NCI-H1105 (cell line): ENCODE results near the gene NOL3.

Experiments used
- DNase-seq: peaks from one replicate; lab custom pipeline; 2025; lab: John Stamatoyannopoulos, UW

Gene NOL3

DNA sequence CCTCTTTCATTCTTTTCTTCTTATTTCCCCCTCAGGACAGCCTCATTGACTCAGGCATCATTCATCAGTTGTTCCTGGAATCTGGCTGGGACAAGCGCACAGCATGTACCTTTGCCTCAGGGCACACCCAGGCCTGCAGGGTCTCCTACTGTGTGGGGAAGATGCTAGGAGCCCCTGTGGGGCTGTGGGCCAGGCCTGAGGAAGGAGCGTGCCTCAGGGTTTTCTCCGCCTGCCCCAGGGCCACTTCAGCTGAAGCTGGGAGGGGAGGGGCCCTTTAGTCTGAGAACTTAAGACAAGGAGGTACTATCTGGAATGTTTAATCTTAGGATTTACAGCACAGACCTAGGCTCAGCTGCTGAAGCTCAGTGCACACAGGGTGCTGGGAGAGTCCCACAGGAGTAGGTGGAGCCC lies 36.5 kb downstream of the NOL3 start:
- DNase-seq, result no peak

DNA sequence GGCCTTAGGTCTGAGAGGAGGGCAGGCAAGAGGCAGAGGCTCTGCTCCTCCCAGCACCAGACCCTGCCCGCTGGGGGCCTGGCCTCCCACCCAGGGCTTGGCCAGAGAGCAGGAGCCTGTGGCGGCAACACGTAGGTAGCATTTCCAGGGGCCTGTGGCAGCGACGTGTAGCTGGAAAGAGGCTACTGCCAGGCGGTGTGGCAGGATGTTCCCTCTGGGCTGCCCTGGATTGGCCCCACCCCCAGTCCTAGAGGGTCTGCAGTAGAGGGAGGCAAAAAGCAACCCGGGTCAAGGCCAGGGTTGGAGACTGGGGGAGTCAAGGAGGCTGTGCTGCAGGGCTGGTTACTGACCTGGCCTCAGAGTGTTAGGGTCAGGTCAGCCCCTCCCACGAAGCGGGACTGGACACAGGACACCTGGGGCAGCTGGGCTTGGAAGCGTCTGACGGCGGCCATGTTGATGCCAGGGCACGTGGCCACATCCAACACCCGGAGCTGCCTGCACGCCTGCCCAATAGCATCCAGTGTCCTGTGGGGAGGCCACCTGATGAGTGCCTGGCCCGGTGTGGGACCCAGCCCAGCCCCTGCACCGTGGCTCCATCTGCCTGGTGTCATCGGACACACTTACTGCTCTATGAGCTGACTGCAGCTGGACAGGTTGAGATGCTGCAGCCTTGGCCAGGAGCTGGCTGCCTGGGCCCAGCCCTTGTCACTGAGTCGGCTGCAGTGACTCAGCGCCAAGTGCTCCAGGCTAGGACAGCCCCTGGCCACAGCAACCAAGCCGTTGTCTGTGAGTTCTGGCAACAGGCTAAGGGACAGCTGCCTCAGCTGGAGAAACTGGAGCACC lies 37.1 kb downstream of the NOL3 start:
- no peak for DNase-seq

DNA sequence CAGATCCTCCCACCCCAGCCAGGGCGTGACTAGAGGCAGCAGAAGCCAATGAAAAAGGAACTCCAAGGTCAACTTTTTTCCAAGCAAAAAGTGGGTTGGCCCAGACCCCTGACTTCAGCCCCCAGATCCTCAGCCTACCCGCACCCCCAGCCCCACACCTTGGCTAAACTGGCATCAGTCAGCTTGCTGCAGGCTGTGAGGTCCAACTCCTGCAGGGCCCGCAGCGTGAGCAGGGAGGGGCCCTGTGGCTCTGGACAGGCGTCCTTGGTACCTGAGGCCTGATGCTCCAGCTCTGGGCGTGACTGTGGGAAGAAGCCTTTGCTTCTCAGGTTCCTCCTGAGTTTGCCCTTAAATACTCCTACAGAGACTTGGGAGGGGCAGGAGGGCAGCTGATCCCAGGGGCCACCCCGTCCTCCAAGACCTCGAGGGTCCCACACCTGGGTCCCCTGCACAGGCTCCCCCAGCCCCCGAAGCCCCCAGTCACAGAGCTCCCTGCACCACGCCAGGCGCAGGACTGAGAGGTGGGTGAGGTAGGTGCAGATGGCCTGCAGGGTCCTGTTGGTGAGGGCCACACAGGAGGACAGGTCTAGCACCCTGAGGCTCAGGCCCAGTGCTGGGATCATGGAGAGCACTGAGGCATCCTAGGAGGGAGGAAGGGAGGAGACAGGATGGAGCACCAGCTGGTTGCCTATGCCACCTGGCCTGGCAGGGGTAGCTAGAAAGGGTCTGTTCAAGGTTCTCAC lies 38.0 kb downstream of the NOL3 start:
- DNase-seq, result no peak

DNA sequence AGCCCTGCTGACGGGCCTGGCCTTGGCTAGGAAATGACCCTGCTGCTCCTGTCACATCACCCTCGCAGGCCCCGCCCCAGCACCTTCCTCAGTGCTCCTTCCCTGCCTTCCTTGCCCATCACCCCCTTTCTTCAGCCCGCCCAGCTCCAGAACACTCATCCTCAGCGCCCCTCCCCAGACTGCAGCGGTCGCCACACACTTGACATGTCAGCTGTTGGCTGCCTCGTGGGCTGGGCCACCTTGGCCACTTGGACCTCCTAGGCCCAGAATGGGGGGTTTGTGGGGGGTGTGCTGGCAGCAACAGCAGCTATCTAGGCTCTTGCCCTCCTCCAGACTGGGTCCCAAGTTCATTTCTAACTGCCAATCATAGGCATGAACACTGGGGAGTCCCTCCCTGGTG lies 39.2 kb downstream of the NOL3 start:
- no peak for DNase-seq

DNA sequence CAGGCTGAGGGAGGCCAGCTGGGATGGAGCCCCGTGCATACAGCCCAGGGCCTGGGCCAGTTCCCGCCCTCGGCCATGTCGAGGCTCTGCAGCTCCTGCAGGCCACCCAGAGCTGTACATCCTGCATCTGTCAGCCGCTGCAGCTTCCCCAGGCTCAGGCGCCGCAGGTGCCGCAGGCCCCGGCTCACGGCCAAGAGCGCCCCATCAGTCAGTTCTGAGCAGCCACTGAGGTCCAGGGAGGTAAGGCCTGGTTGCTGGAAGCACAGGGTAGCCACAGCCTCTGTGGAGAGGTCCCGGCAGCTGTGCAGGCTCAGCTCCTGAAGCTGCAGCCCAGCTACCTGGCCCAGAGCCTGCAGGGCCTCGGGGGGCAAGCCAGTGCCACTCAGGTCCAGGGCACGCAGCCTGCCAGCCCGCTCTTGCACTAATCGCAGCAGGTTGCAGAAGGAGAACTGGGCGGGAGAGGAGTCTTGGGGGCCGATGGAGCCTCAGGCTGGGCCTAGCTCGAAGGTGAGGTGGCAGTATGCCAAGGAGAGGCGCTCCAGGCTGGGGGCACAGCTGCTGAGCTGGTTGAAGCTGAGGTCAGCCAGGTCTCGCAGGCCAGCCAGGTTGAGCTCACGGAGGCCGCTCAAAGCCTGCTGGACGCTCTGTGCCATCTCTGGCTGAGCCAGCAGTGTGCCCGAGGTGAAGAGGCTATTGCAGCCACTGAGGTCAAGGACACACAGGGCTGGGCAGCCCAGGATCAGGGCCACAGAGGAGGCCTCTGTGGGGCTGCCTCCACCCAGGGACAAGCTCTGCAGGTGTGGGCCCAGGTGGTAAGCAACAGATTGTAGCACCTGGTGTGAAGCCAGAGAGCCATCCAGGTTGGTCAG lies 40.0 kb downstream of the NOL3 start:
- DNase-seq, result no peak

DNA sequence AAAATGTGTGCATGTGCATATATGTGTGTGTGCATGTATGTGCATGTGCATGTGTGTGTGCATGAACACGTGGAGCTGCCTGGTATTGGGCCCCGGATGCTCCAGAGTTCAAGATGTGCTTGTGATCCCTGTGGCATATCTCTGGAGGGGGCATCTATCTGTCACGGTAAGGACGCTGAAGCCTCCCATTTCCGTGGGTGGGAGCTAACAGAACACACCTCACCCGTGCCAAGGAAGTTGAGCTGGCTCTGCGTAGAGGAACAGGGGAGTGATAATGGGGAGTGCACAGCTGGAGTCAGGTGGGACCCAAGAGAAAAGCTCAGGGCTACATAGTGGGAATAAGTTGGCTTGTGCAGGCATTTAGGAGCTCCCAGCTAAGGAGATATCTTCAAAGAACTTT lies 41.3 kb downstream of the NOL3 start:
- no peak for DNase-seq

DNA sequence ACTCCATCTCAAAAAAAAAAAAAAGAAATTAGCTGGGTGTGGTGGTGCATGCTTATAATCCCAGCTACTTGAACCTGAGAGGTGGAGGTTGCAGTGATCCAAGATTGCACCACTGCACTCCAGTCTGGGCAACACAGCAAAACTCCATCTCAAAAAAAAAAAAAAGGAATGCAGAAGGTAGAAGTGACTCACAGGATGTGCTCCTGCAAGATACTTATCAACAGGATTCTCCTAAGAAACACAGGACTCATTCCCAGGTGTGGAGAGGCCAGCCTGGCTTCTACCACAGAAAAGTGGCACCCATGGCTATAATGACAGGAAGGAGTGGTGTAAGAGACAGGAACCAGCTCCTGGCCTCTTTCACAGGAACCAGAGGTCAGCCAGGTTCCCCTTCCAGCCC lies 42.4 kb downstream of the NOL3 start:
- DNase-seq, result no peak

DNA sequence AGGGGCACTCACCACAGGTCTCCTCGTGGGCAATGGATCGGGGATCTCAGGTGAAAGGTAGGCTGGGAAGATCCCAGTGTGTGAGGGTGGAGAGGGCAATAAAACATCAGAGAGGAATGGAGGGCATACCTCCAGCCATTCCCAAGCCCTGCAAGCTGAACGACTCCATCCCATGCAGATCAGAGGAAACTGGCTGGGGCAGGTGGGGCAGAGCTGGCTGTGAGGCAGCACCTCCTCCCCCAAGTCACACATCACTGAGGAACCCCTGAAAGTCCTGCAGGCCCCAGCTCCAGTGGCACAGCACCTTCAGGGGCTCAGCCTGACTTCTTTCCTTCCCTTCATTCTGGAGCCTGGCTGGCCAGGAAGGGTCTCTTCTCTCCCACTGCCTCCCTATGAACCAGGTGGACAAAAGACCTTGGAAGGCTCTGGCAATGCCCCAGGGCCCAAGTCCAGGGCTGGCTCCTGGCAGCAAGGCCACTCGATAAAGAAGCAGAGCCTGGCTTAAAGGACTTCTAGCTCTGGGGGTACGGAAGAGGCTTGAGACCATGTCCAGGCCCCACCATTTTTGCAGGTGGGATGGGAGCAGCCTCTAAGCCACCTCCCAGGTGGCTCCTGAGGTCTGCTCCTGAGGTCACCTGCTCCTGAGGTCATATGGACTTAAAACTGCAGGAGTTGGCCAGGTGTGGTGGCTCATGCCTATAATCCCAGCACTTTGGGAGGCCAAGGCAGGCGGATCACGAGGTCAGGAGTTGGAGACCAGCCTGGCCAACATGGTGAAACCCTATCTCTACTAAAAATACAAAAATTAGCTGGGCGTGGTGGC lies 43.1 kb downstream of the NOL3 start:
- no peak for DNase-seq

DNA sequence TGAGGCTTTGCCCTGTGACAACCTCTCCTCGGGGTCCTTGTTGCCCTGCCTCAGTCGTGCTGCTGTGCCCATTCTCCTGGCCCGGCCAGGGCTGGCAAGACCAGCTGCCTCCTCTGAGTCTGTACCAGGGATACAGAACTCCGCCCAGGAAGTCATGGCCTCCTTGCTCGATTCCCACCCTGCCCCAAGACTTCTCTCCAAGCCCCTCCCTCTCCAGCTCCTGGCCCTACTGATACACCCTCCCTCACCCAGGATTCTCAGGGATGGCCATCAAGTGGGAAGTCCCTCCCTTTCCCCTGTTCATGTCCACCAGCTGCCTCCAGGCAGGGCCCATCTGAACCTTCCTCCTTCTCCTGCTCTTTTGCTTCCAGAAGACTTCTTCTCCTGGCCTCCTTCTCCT lies 45.4 kb downstream of the NOL3 start:
- no peak for DNase-seq

DNA sequence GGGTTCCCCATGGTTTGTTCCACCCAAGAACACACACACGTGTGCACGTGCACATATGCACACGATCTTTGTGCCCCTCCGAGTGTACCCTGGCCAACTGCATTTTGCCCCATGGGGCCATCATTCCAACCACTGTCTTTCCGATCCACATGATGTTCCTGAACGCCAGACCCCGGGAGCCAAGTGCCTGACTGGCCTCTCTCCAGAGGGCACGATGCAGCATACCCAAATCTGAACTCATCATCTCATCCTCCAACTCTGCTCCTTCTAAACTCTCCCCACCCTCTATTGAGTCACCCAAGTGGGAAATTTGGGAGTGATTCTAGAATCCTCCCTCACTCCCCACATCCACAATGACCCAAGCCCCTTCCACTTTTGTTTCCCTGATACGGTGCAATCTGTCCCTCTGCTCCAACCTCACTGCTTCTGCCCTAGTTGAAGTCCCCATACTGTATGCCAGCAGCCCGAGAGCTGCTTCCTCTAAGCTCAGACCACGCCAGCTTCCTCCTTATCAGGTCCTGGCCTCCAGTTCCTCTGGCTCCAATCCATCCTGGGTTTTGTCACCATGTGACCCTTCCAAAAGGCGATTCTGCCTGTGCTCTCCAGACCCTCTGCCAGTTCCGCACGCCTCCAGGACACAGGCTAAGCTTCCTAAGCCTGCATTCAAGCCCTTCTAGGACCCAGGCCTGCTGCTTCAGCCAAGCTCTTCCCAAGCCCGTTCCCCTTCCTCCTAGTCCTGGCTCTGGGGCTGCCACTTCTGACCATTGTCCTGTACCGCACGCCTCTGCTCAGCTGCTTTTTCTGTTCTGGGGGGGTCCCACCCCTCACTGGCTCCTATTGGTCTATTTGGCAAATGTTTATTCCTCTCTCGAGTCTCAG lies 46.5 kb downstream of the NOL3 start:
- no peak for DNase-seq

DNA sequence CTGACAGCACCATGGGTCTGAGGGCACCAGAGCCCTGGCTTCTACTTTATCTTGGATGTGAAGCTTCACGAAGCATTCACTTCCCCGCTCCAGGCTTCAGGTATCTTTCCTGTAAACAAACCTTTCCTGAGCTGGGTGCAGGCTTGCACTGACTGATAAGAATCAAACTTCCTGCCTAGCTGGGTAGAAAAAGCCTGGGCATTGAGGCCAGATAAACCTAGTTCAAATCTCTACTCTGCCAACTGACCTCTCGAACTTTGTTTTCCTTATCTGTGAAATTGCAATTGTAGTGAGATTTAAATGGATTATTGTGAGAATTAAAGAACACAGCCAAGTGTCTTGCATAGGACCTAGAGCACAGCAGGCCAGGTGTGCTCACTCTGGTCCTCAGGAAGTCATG lies 53.7 kb downstream of the NOL3 start:
- no peak for DNase-seq
